Measurements from ENCODE around the gene RTN4RL2.

RTN4RL2 gene

DNA sequence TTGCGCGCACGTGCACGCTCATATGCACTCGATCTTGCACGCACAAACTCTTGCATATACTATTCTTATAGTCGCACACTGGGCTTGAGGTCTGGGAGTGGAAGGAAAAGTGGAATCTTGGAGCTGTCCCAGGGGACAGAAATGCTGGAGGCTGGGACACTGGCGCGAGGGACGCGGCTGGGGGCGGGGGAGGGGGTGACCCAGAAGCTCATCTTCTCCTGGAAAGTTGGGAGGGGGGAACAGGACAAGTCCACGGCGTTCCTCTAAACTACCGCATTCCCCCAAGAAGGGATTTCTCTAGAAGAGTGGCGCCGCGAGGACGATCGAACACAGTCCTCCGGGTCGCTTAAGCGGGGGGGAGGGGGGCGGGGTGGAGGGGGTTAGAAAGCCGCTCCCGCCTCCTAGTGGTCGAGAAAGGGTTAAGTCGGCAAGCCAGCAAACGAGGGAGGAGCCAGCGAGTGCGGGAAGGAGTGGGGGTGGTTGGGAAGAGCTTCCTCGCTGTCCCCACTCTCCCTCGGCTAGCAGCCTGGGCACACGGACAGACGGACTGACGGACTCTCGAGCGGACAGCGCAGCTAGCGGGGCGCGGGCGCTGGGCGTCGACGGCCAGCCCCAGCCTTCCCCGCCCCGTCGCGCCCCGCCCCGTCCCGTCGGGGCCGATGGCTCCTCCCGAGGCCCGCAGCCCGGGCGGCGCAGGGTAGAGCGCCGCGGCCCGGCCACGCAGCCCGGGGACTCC, at the start of gene RTN4RL2:
Gene RTN4RL2, plus strand, starts transcription at position 507 of the 736 bp plus-strand sequence. CDS start 338 bp downstream, outside the sequence.
- DNase-seq = peak; percentile 67

- no peak for DNase-seq
Measured at GRCh38 chr11:57413681-57414080, 46.6 kb upstream of the RTN4RL2 start.

DNA sequence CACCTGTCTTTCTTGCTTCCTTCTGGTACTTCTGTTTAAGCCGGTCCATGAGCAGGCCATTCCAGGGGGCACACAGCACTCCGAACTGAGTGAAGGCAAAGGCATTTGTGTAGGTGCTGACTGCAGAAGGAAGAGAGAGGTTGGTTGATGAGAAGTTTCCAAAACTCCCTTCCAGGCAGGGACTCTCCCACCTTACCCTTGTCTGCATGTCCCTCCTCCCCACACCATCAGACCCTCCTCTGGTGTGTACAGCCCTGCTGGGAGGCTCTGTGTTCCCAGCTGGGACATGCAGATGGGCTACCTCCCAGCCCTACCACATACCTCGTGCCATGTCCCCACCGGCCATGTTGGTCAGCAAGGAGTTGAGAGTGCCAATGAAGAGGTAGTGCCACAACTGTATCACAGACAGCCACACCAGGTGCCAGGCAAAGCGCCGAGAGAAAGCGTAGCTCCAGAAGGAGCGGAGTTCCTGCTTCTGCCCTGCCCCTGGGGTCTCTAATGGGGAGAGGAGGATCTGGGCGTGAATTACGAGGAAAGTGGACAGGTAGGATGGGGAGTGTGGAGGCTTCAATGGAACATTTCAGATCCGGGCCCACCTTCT, 45.6 kb upstream of the RTN4RL2 start:
- no peak for DNase-seq

GRCh38 chr11:57416436-57416835, 43.9 kb upstream of the RTN4RL2 start:
- no peak for DNase-seq

DNA sequence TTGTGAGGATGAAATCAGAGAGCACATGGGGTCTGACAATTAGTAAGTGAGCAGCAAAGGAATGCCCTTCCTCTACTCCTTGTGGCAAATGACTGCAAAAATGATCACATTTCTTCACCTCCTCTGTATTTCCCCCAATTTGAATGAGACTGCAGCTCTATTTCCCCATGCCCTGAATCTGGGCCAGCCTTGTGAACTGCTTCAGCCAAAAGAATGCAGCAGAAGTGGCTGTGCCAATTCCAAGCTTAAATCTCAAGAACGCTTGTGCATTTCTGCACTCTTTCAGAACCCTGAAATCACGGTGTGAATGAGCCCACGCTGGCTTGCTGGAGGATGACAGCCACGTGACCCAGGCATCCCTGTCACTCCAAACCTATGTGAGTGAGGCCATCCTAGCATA, 43.3 kb upstream of the RTN4RL2 start:
- no peak for DNase-seq

DNA sequence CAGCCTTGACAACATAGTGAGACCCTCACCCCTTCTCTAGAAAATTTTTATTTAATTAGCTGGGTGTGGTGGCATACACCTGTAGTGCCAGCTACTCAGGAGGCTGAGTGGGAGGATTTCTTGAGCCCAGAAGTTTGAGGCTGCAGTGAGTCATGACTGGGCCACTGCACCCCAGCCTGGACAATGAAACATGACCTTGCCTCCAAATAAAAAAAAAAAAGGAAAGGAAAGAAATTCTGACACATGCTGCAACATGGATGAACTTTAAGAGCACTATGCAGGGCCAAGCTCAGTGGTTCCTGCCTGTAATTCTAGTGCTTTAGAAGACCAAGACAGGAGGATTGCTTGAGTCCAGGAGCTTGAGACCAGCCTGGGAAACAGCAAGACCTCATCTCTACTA, 42.2 kb upstream of the RTN4RL2 start:
- no peak for DNase-seq

DNA sequence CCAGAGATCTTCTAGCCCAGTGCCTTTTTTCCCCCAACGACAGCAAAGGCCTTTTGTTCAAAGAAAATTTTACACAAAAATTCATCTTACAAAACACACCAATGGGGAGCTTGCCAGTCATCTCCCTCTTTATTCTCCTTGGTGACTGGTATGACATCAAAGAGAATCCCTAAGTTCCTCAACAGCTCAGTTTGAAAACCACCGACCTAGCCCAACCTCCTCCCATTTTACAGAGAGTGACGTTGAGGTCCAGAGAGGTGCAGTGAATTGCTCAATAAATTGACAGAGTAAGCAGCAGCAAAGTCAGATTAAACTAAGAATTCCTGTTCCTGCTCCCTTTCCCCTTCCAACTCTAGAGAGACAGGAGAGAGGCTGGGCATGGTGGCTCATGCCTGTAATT, 41.2 kb upstream of the RTN4RL2 start:
- no peak for DNase-seq

DNA sequence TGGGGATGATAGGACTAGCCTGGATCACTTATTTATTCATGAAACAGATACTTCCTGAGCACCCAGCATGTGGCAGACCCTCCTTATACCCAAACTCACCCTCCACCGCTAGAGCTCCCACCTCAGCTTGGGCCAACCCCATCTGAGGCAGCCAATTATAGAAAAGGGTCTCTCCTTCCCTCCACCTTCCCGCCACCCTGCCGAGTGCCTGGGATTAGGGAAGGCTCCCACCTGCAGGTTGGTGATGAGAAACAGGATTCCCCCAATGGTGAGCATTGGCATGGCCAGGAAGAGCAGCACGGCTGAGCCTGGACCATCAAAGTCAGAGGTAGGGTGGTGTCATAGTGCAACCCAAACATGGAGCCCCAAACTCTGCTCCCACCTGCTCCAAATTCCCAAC, 39.3 kb upstream of the RTN4RL2 start:
- no peak for DNase-seq

DNA sequence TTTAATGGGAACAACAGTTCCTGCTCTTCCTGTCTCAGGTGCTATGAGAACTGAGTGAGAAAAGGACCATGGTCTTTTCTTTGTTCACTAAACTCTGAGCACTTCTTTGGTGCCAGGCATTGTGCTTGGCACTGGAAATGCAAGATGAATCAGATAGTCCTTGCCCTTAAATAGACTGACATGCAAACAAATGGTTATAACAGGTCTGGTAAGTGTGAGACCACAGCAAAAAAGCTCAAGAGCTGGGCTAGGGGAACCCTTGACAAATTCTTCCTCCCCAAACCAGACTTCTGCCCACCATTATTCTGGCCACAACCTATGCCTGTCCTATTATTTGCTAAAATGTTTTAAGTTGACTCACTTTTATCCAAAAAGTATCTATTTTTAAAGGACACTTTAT, 38.5 kb upstream of the RTN4RL2 start:
- no peak for DNase-seq

GRCh38 chr11:57422669-57423068, 37.7 kb upstream of the RTN4RL2 start:
- peak; percentile 48 for DNase-seq

GRCh38 chr11:57424137-57424791, 36.1 kb upstream of the RTN4RL2 start:
- DNase-seq = no peak

GRCh38 chr11:57424792-57425564, 35.4 kb upstream of the RTN4RL2 start:
- DNase-seq = no peak

DNA sequence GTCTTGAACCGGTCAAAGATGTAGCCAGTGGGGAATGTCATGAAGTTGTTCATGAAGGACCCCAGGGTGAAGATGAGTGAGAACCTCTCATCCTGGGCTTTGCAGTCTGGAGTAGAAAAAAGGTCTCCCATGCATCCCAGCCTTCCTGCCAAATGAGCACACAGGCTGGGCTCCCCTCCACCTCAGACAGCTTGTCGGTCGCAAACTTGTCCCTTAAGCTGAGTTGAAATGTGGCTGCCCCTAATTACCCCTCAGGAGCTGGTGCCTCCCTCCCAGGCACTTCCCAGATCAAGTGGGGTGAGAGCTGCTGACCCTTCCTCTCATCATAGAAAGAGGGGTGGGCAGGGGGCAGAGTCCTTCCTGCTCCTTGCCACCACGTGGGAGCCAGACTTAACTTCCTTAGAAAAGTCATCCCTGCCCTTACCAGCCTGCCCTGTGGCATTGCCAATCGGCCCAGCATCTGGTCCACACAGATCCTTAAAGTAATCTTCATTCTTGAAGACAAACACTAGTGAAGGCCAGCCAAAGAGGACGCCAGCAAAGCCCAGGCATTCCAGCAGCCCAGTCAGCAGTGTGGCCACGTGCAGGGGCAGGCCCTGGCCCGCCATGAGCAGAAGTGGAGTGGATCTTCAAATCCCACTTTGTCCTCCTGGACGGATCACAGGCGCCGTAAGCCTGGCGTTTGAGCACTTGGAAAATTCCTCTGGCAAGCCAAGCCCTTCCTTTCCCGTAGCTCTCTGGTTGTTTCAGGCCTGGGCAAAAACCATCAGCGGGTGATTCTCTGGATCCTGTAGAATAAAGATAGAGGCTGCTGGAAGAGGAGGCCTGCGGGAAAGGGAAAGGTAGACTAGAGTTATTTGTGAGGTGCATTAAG, 34.5 kb upstream of the RTN4RL2 start:
- no peak for DNase-seq

DNA sequence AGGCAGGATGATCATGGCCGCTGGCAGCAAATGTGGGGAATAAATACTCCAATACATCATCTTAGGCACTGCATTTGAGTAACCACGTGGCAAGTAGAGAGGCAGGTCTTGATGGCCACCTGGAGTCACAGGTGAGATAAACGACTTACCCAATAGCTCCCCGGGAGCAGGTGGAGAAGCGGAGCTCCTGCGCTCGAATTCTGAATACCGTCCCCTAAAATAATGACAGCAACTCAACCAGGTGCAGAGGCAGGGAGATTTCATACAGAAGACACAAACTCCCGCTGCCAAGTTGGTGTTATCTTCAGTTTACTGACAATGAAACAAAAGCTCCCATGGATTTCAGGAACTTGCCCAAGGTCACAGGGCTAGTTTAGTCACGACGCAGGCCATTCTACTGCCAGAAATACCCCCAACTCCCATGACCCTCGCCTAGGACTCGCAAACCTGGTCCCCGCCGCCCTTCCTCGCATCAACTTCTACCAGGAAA, 33.8 kb upstream of the RTN4RL2 start:
- DNase-seq = no peak

GRCh38 chr11:57426929-57427726, 33.2 kb upstream of the RTN4RL2 start, which contains the start of gene SLC43A3:
Gene SLC43A3, minus strand, starts transcription at chr11:57427121. Its CDS starts 949 bp downstream, at chr11:57426172.
- DNase-seq = no peak

DNA sequence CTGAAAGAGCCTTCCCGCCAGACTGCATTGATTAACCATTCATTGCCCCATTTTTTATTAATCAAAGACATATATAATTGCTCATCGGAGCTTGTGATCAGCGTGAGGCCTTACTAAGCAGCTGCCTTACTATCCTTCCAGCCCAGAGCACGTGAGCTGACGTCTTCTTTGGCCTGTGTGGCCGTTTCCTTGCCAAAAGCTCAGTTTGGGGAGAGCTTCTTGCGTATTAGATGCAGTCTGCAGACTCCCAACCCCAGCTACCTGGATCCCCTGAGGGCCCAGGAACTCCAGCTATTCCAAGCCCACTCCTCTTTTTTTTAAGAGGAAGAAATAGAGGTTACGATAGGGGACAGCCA, 32.6 kb upstream of the RTN4RL2 start:
- DNase-seq = no peak

DNA sequence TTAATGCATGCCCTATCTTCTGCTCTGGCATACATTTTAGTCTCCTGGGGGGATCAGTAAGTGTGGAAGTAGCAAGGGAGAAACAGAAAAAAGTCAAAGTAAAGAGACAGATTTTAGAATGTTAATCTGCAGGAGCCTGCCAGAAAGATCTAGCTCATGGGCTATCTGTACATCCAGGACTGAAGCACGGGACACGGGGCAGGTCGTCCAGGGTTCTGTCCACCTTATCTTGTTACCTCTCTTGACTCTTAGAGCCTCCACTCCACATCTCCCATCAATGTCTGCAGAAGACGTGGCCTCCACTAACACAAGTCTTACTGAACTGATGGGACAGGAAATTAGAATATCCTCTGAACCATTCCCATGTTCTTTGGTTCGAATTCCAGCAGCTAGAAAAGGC, 31.7 kb upstream of the RTN4RL2 start:
- DNase-seq = no peak

DNA sequence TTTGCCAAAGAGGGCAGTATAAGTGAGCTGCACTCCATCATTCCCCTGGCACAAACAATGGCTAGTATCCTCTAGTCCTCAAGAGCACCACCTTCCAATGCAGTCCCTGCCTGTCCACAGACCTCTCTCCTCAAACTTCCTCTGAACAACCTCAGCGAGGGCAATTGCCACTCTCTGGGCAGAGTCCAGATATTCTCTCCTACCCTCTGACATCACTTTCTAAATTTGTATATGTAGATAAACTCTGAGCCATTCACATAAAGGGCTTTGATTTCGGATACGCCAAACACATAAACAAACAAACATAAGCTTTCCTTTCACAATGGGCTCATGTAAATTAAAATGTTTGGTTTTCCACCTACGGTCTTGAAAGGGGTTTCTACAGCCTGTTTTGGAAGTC, 30.4 kb upstream of the RTN4RL2 start:
- no peak for DNase-seq

GRCh38 chr11:57430952-57431351, 29.4 kb upstream of the RTN4RL2 start:
- DNase-seq = no peak

- DNase-seq = no peak
Measured at GRCh38 chr11:57432149-57432561, 28.2 kb upstream of the RTN4RL2 start.

- DNase-seq = no peak
Measured at GRCh38 chr11:57432714-57433163, 27.6 kb upstream of the RTN4RL2 start.
